GM18907 (cell line): Measurements from ENCODE around the gene GRAMD1C.
A peak's percentile ranks its signal among the peaks of the same experiment; 100 is the strongest.

ENCODE experiments used
- ATAC-seq: cut with Tn5 transposase; IDR thresholded peaks from one replicate; pipeline ENCODE4 v1.9.1; 2021; ENCODE audit warnings: mild to moderate bottlenecking, moderate library complexity; ENCODE audit not compliant: unreplicated experiment

Gene GRAMD1C

DNA sequence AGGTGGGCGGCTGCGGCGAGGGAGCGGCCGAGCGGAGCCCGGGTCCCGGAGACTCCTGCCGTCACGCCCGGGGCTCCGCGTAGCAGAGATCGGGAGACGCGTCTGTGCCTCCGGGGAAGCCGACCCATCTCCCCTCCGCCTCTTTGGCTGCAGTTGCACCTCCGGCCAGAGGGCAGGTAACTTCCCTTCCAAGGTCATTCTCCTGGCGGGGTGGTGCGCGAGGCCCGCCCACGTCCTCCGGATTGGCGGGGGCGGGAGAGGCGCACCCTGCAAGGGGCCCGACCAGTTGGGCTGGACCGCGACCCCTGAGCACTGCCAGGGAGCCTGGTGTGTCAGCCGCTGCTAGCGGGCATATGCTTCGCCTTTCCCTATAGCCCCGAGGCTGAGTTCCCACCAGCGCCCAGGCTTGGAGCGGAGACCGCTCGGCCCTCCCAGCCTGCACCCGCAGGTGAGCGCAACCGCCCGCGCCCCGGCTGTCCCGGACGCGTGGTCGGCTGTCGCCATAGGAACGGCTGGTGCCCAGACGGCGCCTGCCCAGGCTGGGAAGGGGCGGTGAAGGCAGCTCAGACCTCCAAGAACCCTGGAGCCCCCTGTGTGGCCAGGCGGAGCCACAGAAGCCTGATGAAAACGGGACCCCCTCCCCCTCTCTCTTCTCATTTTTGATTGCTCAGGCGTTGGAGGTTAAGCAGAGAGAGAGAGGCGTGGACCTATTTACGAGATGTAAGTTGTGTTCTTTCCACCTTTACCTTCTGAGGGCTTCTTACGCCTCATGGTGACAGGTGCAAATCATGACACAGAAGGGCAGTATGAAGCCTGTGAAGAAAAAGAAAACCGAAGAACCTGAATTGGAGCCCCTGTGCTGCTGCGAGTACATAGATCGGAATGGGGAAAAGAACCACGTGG lies 109.7 kb downstream of the GRAMD1C start:
- ATAC-seq, result peak; percentile 63

DNA sequence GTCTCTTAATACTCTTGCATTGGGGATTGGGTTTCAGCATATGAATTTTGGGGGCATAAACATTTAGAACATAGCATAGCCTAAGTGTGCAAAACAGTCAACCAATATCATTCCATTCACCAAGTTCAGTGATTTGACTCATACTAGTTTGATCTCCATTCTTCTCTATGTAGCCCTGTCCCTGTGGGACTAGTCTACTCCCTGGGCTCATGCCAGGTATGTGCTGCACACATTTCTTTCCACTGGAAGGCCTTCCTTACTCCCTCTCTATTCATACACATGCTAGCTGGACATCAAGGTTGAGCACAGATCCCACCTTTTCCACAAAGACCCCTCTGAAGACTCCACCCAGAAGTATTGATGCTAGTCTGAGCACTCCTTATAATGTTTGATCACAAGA lies 114.3 kb downstream of the GRAMD1C start:
- ATAC-seq, result no peak

DNA sequence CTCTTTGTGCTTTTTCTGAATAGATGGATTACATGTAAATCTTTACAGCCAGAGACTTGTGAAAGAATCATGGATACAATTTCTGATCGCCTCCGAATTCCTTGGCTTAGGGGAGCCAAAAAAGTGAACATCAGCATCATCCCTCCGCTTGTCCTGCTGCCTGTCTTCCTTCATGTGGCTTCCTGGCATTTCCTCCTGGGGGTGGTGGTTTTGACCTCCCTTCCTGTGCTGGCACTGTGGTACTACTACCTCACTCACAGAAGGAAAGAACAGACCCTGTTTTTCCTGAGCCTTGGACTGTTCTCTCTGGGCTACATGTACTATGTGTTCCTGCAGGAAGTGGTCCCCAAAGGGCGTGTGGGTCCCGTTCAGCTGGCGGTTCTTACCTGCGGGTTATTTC lies 115.1 kb downstream of the GRAMD1C start:
- no peak for ATAC-seq

DNA sequence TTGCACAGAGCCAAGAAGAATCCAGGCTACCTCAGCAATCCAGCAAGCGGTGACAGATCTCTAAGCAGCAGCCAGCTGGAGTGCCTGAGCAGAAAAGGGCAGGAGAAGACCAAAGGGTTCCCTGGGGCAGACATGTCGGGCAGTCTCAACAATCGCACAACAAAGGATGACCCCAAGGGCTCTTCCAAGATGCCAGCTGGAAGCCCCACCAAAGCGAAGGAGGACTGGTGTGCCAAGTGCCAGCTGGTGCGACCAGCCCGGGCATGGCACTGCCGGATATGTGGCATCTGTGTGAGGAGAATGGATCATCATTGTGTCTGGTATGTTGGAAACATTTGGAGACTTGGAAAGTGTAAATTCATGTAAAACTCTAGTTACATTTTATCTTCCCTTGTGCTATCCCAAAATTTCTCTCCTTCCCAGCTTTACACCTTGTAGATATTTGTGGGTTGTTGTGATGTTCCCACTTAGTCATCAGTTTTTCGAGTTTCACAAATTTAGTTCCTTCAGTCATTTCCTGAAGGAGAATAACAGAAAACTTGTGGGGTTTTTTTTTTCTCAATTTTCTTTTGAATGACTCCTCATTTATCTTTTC lies 115.6 kb downstream of the GRAMD1C start:
- ATAC-seq, result no peak

DNA sequence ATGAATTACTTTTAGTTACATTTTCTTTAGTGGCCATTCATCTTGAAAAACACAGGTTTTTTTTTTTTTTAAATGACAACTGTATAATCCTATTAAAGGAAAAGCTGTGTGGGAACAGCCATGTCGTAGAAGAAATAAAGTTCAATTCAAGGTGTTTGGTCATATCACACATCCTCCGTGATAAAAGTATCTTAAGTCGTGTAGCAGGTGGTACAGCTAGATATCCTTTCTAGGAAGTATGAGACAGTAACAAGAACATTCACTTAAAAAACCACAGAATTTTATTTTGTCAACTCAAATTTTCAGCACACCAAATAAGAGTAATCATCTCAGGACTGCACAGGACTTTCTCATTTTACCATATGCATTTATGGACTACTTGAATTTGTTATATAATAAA lies 125.3 kb downstream of the GRAMD1C start:
- ATAC-seq, result no peak

DNA sequence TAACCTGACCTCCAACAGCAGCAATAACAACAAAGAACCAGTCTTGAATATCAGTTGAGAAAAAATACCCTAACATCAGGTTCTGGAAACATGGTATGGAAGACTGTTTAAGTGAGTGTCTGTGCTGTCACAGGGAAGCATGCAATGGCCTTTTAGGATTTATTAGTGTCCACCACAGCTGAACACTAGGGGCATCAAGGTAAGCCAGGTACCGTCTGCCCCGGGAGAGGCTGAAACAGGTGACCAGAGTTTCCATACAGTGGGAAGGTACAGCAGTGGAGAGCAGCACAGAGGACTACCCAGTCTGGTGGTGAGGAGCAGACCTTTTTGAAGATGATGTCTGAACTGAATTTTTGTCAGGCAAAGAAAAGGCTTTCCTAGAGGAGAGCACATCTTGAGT lies 127.6 kb downstream of the GRAMD1C start:
- no peak for ATAC-seq

DNA sequence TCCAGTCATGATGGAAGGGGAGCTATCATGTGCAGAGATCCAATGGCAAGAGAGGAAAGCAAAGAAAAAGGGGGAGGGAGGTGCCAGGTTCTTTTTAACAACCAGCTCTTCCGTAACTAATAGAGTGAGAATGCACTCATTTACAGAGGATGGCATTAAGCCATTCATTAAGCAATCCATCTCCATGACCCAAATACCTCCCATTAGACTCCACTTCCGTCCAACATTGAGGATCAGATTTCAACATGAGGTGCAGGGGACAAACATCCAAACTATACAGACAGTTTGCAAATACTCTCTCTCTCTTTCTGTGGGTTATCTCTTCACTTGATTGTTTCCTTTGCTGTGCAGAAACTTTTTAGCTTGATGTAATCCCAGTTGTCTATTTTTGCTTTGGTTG lies 130.4 kb downstream of the GRAMD1C start:
- ATAC-seq, result no peak

DNA sequence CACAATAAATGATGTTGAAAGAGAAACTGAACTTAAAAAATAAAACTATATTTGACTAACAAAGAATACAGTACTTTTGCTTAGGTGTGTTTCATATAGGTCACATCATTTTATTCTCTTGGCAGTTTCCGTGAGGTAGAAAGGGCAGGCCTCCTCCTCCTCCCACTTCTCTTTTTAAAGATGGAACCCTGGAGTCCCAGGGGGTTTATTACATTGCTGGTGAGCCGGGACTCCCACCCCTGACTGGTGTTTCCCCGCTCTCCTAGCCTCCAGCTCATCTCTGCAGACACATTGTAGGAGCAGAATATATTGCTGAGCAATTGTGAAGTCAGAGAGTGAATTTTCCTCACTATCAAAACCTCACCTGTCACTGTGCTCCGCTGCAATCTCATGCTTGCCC lies 139.2 kb downstream of the GRAMD1C start:
- no peak for ATAC-seq

DNA sequence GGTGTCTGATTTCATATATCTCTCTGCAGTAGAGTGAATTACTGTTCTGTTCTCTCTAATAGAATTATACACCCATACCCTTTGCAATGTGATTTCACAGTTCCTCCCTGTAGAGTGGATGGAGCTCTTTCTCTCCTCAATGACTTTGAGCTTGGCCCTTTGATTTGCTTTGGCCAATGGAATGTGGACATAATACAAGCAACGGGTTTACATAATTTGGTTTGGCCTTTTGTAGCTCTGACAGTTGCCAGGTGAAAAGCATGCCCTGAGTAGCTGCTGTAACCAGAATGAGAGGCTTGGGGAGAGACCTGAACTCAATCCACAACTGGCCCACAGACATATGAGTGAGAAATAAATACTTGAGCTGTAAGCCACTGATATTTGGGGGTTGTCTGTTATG lies 141.3 kb downstream of the GRAMD1C start:
- ATAC-seq, result no peak

DNA sequence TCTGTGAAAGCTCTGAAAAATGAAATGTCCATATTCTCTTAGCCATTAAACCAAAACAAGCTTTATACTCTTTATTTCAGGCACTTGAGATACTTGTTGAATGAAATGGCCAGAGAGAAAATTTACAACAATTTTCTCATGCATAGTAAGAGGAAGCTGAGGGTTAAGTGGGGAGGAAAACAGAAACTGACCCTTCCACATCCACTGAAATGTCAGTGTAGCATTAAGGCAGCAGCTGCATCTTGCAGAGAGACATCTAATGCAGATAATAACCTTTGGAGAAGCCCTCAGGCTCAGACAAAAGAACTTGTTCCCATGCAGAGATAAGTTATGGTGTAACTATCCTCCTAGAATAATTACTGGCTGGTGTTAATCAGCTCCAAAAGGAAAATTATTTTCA lies 143.2 kb downstream of the GRAMD1C start:
- no peak for ATAC-seq

DNA sequence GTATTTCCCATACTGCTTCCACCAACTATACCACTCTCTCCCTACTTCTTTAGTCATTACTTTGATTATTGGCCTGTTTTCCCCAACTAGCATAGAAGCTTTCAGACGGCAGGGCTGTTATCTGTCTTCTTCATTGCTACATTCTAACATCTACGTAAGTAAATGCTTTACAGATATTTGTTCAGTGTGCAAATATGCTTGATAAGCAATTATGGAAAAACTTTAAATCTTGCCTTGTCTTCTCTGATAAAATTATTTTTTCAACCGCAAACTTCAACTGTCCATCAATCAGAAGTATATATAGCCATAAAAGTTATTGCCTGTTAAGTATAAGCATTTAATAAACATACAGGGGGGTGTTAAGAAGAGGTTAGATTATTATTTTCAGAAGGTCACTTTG lies 145.0 kb downstream of the GRAMD1C start:
- ATAC-seq, result no peak

DNA sequence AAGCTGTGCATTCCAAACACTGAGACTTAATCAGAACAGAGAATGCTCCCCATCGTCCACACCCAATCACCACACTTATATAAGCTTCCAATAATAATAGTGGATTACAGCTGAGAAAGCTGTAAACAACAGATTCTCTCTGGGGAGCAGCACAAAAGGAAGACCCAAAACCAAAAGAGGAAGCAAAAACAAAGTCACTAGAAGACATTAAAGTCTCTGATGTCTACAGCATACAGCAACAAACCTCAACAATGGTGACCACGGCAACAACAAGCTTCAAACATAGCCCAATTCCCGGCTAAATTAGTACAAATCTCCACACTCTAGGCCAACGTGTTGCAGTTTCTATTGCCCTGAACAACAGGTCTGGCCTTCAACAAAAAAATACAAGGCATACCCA lies 147.0 kb downstream of the GRAMD1C start:
- ATAC-seq, result peak; percentile 73
